Loucy (cell line): Measurements from ENCODE around the gene IL6R.
"Not testable (repeated sequence)": the region's sequence is repeated elsewhere in the genome, so short reads cannot be mapped to it uniquely, and the experiment has no call there.

ENCODE experiments used
- EZH2phosphoT487 ChIP-seq: fragments of 200-600 bp; IDR thresholded peaks from 2 replicates; pipeline ENCODE4 v1.6.1; 2018; ENCODE audit warnings: antibody characterized with exemption, mild to moderate bottlenecking, moderate library complexity, borderline replicate concordance
- TF ChIP-seq, protein P1 (sequence below): fragments of 200-600 bp; sonication (generic); conservative IDR thresholded peaks from 2 replicates; pipeline ENCODE4 v1.5.1; 2014; ENCODE audit warnings: mild to moderate bottlenecking, antibody characterized with exemption, low read length

DNA sequence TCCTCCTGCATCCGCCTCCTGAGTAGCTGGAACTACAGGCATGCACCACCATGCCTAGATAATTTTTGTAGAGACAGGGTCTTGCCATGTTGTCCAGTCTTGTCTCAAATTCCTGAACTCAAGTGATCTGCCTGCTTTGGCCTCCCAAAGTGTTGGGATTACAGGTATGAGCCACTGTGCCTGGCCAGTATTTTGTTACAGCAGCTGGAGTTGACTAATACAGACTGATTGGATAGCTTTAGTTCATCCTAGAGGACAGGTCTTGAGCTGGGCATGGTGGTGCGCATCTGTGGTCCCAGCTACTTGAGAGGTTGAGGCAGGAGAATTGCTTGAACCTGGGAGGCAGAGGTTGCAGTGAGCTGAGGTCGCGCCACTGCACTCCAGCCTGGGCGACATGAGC is 44.3 kb upstream of the IL6R start:
- TF ChIP-seq, protein P1, sequence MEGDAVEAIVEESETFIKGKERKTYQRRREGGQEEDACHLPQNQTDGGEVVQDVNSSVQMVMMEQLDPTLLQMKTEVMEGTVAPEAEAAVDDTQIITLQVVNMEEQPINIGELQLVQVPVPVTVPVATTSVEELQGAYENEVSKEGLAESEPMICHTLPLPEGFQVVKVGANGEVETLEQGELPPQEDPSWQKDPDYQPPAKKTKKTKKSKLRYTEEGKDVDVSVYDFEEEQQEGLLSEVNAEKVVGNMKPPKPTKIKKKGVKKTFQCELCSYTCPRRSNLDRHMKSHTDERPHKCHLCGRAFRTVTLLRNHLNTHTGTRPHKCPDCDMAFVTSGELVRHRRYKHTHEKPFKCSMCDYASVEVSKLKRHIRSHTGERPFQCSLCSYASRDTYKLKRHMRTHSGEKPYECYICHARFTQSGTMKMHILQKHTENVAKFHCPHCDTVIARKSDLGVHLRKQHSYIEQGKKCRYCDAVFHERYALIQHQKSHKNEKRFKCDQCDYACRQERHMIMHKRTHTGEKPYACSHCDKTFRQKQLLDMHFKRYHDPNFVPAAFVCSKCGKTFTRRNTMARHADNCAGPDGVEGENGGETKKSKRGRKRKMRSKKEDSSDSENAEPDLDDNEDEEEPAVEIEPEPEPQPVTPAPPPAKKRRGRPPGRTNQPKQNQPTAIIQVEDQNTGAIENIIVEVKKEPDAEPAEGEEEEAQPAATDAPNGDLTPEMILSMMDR: not testable (repeated sequence)
- not testable (repeated sequence) for TF ChIP-seq EZH2phosphoT487
